Stimulated activated CD4-positive, alpha-beta T cell treated with anti-CD3 and anti-CD28 coated beads, Interleukin-4, amount 100 ng/mL, for 24 hours (primary cell): ENCODE measurements around the gene UBE2V1.
"Not testable (repeated sequence)": the region's sequence is repeated elsewhere in the genome, so short reads cannot be mapped to it uniquely, and the experiment has no call there.

Experiments
- DNase-seq: peaks from one replicate; pipeline ENCODE4 v3.0.0-alpha.2; 2020

The UBE2V1 gene

GRCh38 chr20:50136822-50137599, 24.1 kb upstream of the UBE2V1 start:
- no peak for DNase-seq

DNA sequence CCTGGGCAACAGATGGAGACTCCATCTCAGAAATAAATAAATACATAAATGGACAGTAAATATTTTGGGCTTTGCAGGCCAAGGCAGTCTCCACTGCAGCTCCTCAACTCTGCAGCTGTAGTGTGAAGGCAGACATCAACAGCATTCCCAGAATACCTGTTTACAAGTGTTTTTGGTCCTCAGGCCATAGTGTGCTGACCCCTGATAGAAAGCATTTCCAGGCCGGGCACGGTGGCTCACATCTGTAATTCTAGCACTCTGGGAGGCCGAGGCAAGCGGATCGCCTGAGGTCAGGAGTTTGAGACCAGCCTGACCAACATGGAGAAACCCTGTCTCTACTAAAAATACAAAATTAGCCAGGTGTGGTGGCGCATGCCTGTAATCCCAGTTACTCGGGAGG, 22.2 kb upstream of the UBE2V1 start:
- DNase-seq = not testable (repeated sequence)

- DNase-seq = no peak
These were observed 20.7 kb upstream of the UBE2V1 start for GRCh38 chr20:50133474-50134217.

GRCh38 chr20:50133041-50133440, 20.1 kb upstream of the UBE2V1 start:
- DNase-seq = no peak

- no peak for DNase-seq
These were observed 18.0 kb upstream of the UBE2V1 start for GRCh38 chr20:50130995-50131394.

- DNase-seq = no peak
These were observed 17.4 kb upstream of the UBE2V1 start for GRCh38 chr20:50130356-50130723.

DNA sequence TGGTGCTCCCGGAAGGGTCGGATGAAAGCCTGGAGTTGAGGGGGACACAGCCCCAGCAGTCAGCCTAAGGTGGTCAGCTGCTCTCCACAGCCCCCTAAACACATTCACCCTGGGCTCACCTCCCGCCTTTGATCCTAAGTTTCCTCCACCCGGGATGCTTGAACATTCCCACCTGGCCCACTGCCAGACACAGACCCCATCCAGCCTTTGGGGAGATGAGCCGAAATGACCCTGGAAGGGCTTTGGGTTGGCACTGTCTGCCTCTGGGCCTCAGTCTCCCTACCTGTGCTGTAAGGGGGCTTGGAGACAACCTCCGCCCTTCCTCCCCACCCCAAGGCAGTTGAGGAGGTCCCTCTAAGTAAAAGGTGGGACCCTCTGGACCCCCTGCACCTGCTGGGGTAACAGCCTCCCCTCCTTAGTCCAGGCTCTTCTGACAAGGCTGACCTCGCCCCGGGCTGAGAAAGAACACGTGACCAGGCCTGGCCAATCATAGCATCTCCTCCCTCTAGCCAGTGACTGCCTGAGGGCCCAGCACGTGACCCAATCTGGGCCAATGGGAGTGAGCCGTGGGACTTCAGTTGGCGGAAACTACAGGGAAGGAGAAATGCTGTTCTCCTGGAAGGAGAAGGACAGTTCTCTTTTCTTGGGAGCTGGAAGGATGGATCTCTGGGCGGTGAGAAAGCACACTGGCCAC, 16.9 kb upstream of the UBE2V1 start:
- no peak for DNase-seq

DNA sequence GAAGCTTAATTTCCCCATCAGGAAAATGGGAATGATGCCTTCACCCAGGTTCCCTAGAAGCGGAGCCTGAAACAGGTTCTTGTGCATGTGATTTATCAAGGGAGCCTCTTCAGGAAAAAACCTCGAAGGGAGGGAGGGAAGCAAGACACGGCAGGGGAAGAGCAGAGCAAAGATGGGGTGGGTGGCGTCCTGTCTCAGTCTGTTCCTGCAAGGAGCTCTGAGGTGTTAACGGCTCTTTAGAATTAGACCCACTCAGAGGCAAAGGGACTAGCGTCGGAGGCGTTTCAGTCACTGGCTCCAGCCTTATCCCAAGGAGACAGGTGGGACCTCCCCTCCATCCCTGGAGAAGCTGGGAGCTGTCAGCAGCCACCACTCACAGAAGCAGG, 15.6 kb upstream of the UBE2V1 start:
- no peak for DNase-seq

DNA sequence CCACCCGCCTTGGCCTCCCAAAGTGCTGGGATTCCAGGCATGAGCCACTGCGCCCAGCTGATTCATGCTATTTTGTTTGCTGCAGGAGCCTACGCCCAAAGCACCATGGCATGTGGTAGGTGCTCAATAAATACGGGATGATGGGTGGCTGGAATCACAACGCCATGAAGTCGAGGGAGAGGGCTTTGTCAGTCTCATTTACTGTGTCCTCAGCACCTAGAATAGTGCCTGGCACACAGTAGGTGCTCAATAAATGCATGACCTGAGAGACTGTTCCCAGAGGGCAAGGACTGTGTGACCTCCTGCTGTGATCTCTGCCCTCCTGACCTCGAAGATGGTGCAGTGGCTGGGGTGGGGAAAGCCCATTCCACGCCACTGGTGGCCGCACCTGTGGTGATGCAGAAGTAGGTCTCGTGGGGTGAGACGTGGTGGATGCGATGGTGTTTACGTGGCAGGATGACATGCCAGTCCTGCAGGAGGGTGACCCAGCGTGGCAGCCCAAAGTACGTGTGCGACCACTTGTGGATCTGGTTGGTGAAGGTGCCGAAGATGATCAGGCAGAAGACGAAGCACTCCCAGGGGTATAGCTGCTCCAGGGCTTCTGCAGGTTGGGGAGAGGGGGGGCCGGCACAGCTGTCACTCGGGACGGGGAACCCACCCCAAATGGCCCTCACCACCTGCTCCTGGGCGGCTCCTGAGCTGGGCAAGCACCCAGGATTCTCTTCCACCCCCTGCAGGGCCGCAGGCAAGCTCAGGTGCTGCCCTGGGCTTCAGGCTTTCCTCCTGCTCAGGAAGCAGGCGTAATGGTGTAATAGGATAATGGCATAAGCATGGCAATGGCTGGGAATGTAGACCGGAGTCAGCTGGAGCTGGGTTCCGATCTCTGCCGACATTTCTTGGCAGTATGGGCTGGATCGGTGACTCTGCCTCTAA, 14.9 kb upstream of the UBE2V1 start:
- DNase-seq = no peak

- no peak for DNase-seq
These were observed 13.7 kb upstream of the UBE2V1 start for GRCh38 chr20:50126662-50127061.

GRCh38 chr20:50125279-50125678, 12.3 kb upstream of the UBE2V1 start:
- no peak for DNase-seq

GRCh38 chr20:50124496-50124895, 11.5 kb upstream of the UBE2V1 start:
- no peak for DNase-seq

GRCh38 chr20:50123418-50123817, 10.5 kb upstream of the UBE2V1 start:
- DNase-seq = no peak

DNA sequence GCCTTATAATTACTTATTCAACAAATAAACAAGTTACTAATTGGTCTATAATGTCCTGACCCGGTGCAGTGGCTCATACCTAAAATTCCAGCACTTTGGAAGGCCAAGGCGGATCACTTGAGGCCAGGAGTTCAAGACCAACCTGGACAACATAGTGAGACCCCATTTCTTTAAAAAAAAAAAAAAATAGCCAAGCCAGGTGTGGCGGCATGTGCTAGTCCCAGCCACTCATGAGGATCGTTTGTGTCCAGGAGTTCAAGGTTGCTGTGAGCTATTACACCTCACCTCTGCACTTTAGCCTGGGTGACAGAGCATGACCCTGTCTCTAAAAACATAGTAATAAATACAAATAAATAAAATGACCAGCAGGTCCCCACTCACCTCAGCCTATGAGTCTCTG, 9.8 kb upstream of the UBE2V1 start:
- DNase-seq = no peak

DNA sequence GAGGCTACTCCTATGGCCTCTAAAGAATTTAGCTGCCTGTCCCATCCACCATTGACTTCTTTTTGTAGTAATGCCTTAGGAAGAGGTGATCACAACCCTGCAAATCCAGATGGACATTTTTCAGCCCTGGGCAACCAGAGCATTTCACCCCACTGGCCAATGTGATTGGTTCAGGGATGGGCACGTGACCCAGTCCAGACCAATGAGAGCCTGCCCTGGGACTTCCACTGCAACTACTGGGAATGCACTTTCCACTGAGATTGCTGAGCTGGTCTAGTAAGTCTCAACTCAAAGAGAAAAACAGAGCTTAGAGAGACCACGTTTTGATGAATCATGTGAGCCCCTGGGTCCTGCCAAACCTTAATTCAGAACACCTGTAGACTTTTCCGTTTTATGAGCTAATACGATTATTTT, 8.9 kb upstream of the UBE2V1 start:
- DNase-seq = no peak

DNA sequence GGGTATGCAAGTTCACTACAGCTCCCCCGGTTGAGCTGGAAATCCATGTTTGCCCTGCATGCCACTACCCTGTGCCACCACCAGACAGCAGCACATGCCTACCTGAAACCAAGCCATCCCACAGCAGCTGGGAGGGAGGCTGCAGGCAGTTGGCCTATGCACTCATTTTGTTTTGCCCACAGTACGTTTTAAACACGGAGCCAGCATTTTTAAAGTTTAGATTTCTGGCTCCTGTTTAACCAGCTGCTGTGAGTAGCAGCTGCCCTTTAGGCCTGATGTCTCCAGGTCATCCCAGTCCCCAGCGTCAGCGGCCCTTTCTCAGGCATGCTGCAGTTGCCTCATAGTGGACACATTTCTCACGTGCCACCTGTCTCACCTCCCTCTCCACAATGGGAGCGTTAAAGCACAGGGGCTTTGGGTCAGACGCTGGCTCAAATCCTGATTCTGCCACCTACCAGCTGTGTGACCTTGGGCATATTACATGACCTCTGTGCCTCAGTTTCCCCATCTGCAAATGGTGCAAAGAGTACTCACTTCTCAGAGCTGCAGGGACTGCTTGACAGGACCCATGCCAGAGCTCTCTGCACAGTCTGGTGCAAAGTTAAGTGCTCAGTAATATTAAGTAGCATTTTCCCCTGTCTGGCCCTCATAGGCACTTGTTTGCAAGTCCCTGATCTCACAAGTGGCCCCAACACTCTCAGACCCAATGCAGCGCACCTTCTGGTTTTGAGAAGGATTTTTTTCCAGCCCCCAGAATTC, 8.2 kb upstream of the UBE2V1 start:
- peak; percentile 67 for DNase-seq

DNA sequence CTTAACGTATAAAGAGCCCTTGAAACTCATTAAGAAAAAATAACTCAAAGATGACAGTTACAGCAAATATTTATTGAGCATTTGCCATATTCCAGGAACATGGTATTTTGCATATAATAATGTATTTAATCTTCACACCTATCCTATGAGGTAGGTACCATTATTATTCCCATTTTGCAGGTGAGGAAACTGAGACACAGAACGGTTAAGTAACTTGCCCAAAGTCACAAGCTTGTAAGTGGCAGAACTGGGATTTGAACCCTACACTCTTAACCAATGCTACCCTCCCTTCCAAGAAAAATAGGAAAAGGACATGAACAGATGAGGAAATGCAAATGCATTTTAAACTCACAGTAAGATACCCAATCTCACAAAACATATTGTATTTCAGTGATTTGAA, 5.3 kb upstream of the UBE2V1 start:
- no peak for DNase-seq

DNA sequence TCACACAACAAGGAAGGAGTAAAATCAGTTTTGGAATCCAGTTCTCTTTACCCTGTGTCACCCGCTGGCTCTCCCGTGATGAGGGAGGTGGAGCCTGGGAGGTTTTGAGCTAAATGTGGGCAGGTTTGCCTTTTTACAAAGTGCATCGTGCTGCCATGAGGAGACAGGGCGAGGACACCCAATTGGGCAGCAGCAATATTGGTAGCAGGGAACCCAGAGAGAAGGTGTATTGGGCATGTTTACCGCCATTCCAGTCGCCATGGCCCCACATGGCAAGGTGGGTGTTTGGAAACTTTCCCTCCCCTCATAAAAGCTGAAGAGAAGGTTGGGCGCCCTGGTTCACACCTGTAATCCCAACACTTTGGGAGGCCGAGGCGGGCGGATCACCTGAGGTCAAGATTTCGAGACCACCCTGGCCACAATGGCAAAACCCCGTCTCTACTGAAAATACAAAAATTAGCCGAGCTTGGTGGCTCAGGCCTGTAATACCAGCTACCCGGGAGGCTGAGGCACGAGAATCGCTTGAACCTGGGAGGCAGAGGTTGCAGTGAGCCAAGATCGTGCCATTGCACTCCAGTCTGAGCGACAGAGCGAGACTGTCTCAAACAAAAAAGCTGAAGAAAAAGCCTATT, 3.5 kb upstream of the UBE2V1 start:
- DNase-seq = no peak

DNA sequence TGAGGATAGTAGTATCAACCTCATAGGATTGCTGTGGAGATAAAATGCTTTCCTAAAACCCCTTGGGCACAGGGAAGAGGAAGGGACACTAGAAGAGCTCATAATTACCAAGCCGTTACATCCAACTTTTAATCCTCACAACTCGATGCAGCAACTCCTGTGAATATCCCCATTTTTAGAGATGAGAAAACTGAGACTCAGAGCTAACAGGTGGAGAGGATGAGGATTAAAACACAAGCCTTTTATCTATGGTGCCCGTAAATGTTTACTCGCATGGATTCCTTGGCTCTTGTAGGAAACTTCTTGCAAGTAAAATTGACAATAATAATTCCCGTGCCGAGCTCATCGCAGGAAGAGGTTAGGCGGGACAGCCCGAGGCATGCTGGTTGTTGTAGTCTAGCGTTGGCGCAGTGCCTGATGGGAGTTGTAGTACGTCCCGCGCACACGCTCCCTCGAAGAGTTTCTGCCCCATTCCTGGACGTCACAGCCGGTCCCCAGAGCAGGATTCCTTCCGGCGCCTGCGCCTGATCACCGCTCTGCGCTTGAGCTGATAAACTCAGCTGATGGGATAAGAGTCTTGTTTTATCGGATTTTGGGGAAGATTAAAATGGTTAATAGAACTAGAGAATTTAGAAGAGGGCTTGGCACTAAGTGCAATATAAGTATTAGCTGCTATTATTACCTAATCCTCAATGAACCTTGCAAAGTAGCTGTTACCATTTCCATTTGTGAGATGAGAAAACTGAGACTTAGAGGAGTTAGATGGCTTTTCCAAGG, 2.8 kb upstream of the UBE2V1 start:
- peak; percentile 93 for DNase-seq

DNA sequence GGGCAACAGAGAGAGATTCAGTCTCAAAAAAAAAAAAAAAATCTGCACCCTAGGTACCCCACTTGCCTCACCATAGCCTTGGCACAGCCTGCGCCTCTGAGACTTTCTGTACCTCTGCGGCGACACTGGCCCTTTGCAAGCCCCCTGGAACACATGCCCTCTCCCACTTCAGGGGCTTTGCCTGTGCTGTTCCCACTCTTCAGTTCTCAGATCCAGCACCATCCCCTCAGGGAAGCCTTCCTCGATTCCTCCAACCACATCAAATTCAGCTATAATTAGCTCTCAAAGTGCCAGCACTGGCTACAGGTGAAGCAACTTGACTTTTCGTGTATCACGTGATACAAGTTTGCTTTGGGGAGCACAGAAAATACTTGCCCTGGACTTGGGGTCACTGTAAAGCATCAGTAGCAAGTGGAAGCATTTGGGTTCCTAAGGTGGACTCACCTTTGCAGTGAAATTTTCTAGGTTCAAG, 2.1 kb upstream of the UBE2V1 start:
- no peak for DNase-seq
